Mesendoderm (in vitro differentiated cells): Measurements from ENCODE around the gene NELFA.

Experiments used
- DNase-seq: peaks from one replicate; pipeline ENCODE4 v3.0.0; 2013
- H2AK5ac ChIP-seq: 2 replicates; pipeline ENCODE4 v1.6.1; 2013; ENCODE audit warnings: low read length, inconsistent platforms
- H2BK120ac ChIP-seq: 2 replicates; pipeline ENCODE4 v1.6.1; 2013; ENCODE audit warnings: low read depth, mild to moderate bottlenecking, low read length, moderate library complexity, mixed read lengths
- H2BK15ac ChIP-seq: replicated peaks from 2 replicates; pipeline ENCODE4 v1.6.1; 2013; ENCODE audit warnings: low read depth, mild to moderate bottlenecking, moderate library complexity
- H2BK5ac ChIP-seq: 2 replicates; pipeline ENCODE4 v1.6.1; 2013; ENCODE audit warnings: low read length, inconsistent platforms
- H3K18ac ChIP-seq: 2 replicates; pipeline ENCODE4 v1.6.1; 2013; ENCODE audit warnings: mild to moderate bottlenecking, low read length, mixed read lengths
- H3K23ac ChIP-seq: one replicate; pipeline ENCODE4 v1.6.1; 2013; ENCODE audit warnings: low read length
- H3K27ac ChIP-seq: 2 replicates; pipeline ENCODE4 v1.5.1; 2013; ENCODE audit warnings: low read depth, mild to moderate bottlenecking, inconsistent platforms, low read length, moderate library complexity
- H3K27me3 ChIP-seq: 2 replicates; pipeline ENCODE4 v1.6.1; 2013; ENCODE audit warnings: low read length, control low read depth, mild to moderate bottlenecking, inconsistent platforms; ENCODE audit not compliant: insufficient read depth, poor library complexity
- H3K36me3 ChIP-seq: 2 replicates; pipeline ENCODE4 v1.6.1; 2013; ENCODE audit warnings: low read length, inconsistent platforms; ENCODE audit not compliant: control insufficient read depth, insufficient read depth
- H3K4ac ChIP-seq: one replicate; pipeline ENCODE4 v1.6.1; 2013; ENCODE audit warnings: low read depth, mild to moderate bottlenecking, low read length, moderate library complexity
- H3K4me1 ChIP-seq: 2 replicates; pipeline ENCODE4 v1.6.1; 2013; ENCODE audit warnings: low read depth, low read length, inconsistent platforms; ENCODE audit not compliant: control insufficient read depth
- H3K4me2 ChIP-seq: 2 replicates; pipeline ENCODE4 v1.6.1; 2013; ENCODE audit warnings: low read length
- H3K4me3 ChIP-seq: 2 replicates; pipeline ENCODE4 v1.5.1; 2013; ENCODE audit warnings: mild to moderate bottlenecking, low read length
- H3K56ac ChIP-seq: one replicate; pipeline ENCODE4 v1.6.1; 2013; ENCODE audit warnings: low read length
- H3K79me1 ChIP-seq: 2 replicates; pipeline ENCODE4 v1.6.1; 2013; ENCODE audit warnings: low read length, inconsistent platforms
- H3K79me2 ChIP-seq: 2 replicates; pipeline ENCODE4 v1.6.1; 2013; ENCODE audit warnings: mild to moderate bottlenecking, low read length; ENCODE audit not compliant: control insufficient read depth, insufficient read depth
- H3K9ac ChIP-seq: 2 replicates; pipeline ENCODE4 v1.6.1; 2013; ENCODE audit warnings: low read length, inconsistent platforms
- H4K5ac ChIP-seq: one replicate; pipeline ENCODE4 v1.6.1; 2013; ENCODE audit warnings: low read length
- H4K8ac ChIP-seq: one replicate; pipeline ENCODE4 v1.6.1; 2013; ENCODE audit warnings: low read depth, mild to moderate bottlenecking, control low read depth, low read length, moderate library complexity
- WGBS: extraction: QIAGEN DNeasy Blood & Tissue Kit; methylation state at CpG from one replicate; pipeline ENCODE4 v1.1.7; 2013; ENCODE audit warnings: low lambda C conversion rate, missing lambda C conversion rate; ENCODE audit not compliant: insufficient coverage; ENCODE audit errors: extremely low coverage; 5-methylcytosine and 5-hydroxymethylcytosine counted together

NELFA gene

GRCh38 chr4:1975880-1976279 lies 32.9 kb downstream of the NELFA start:
- no peaks in the 10 kb centered on the region for H3K79me2 ChIP-seq
- no peak overlapping the region for H3K18ac ChIP-seq
- no peak overlapping the region for H2BK5ac ChIP-seq
- no peak overlapping the region for H3K4me2 ChIP-seq
- H3K27me3 ChIP-seq = no peaks in the 10 kb centered on the region
- H3K4me3 ChIP-seq = no peak overlapping the region
- H4K8ac ChIP-seq = no peak overlapping the region
- no peak overlapping the region for H3K23ac ChIP-seq
- H3K9ac ChIP-seq = no peak overlapping the region
- H3K4me1 ChIP-seq = no peaks in the 10 kb centered on the region
- no peak overlapping the region for H2BK120ac ChIP-seq
- no peak overlapping the region for H3K27ac ChIP-seq
- H2AK5ac ChIP-seq = no peak overlapping the region
- no peak overlapping the region for H3K56ac ChIP-seq
- peaks cover 4% of the 10 kb centered on the region for H3K79me1 ChIP-seq
- no peak overlapping the region for H4K5ac ChIP-seq
- WGBS = no CpG with 5 or more reads among the region's 11 CpGs
- H3K36me3 ChIP-seq = peaks cover 15% of the 10 kb centered on the region
- H2BK15ac ChIP-seq = no peak overlapping the region
- no peak overlapping the region for H3K4ac ChIP-seq
- no peak for DNase-seq

- Histone ChIP-seq H4K5ac (no peak overlapping the region), H4K8ac (no peak overlapping the region), H3K79me1 (peaks cover 4% of the 10 kb centered on the region), H3K36me3 (peaks cover 15% of the 10 kb centered on the region), H3K56ac (no peak overlapping the region), H3K4ac (no peak overlapping the region), H3K18ac (no peak overlapping the region), H3K27me3 (no peaks in the 10 kb centered on the region), H2BK5ac (no peak overlapping the region), H2AK5ac (no peak overlapping the region), H3K4me2 (no peak overlapping the region), H3K79me2 (no peaks in the 10 kb centered on the region), H2BK120ac (no peak overlapping the region), H3K27ac (no peak overlapping the region), H3K4me3 (no peak overlapping the region), H3K23ac (no peak overlapping the region), H3K4me1 (no peaks in the 10 kb centered on the region), H2BK15ac (no peak overlapping the region), H3K9ac (no peak overlapping the region)
- DNase-seq = no peak
- WGBS = no CpG with 5 or more reads among the region's 14 CpGs
These were observed 33.4 kb downstream of the NELFA start for GRCh38 chr4:1975391-1975801.

- no peak overlapping the region for H2BK15ac ChIP-seq
- H3K9ac ChIP-seq = no peak overlapping the region
- no peak overlapping the region for H3K4me3 ChIP-seq
- no peak overlapping the region for H2BK120ac ChIP-seq
- peaks cover 4% of the 10 kb centered on the region for H3K79me1 ChIP-seq
- no peaks in the 10 kb centered on the region for H3K4me1 ChIP-seq
- H3K27ac ChIP-seq = no peak overlapping the region
- no peak overlapping the region for H3K23ac ChIP-seq
- no CpG with 5 or more reads among the region's 8 CpGs for WGBS
- no peak for DNase-seq
- peaks cover 15% of the 10 kb centered on the region for H3K36me3 ChIP-seq
- H4K5ac ChIP-seq = no peak overlapping the region
- H3K27me3 ChIP-seq = no peaks in the 10 kb centered on the region
- H2AK5ac ChIP-seq = no peak overlapping the region
- H2BK5ac ChIP-seq = no peak overlapping the region
- no peak overlapping the region for H3K18ac ChIP-seq
- no peak overlapping the region for H3K56ac ChIP-seq
- H4K8ac ChIP-seq = no peak overlapping the region
- no peaks in the 10 kb centered on the region for H3K79me2 ChIP-seq
- no peak overlapping the region for H3K4ac ChIP-seq
- H3K4me2 ChIP-seq = no peak overlapping the region
These were observed 33.9 kb downstream of the NELFA start for GRCh38 chr4:1974840-1975239.

GRCh38 chr4:1973661-1974060 lies 35.1 kb downstream of the NELFA start:
- Histone ChIP-seq H3K27me3 (no peaks in the 10 kb centered on the region), H4K5ac (no peak overlapping the region), H2BK120ac (no peak overlapping the region), H2AK5ac (no peak overlapping the region), H3K23ac (no peak overlapping the region), H3K79me1 (peaks cover 4% of the 10 kb centered on the region), H4K8ac (no peak overlapping the region), H3K18ac (no peak overlapping the region), H3K56ac (no peak overlapping the region), H3K79me2 (no peaks in the 10 kb centered on the region), H3K4me2 (no peak overlapping the region), H3K36me3 (peaks cover 15% of the 10 kb centered on the region), H3K4me3 (no peak overlapping the region), H3K27ac (no peak overlapping the region), H3K9ac (no peak overlapping the region), H2BK15ac (no peak overlapping the region), H2BK5ac (no peak overlapping the region), H3K4me1 (no peaks in the 10 kb centered on the region), H3K4ac (no peak overlapping the region)
- DNase-seq = no peak
- WGBS = no CpG with 5 or more reads among the region's 18 CpGs

GRCh38 chr4:1973218-1973617 lies 35.6 kb downstream of the NELFA start:
- no peak overlapping the region for H3K4me2 ChIP-seq
- H4K5ac ChIP-seq = no peak overlapping the region
- H3K18ac ChIP-seq = no peak overlapping the region
- no peak overlapping the region for H3K56ac ChIP-seq
- no CpG with 5 or more reads among the region's 12 CpGs for WGBS
- peak overlapping the region; percentile 41 for H3K27ac ChIP-seq
- no peaks in the 10 kb centered on the region for H3K27me3 ChIP-seq
- no peak overlapping the region for H3K9ac ChIP-seq
- H3K23ac ChIP-seq = no peak overlapping the region
- no peak overlapping the region for H2BK5ac ChIP-seq
- no peak overlapping the region for H2BK120ac ChIP-seq
- H2BK15ac ChIP-seq = no peak overlapping the region
- no peak for DNase-seq
- H4K8ac ChIP-seq = no peak overlapping the region
- no peak overlapping the region for H3K4ac ChIP-seq
- no peaks in the 10 kb centered on the region for H3K4me1 ChIP-seq
- H3K4me3 ChIP-seq = no peak overlapping the region
- H3K79me2 ChIP-seq = no peaks in the 10 kb centered on the region
- no peak overlapping the region for H2AK5ac ChIP-seq
- H3K79me1 ChIP-seq = peaks cover 4% of the 10 kb centered on the region
- H3K36me3 ChIP-seq = peaks cover 14% of the 10 kb centered on the region

GRCh38 chr4:1972414-1972813 lies 36.4 kb downstream of the NELFA start:
- H3K4me2 ChIP-seq = no peak overlapping the region
- no peaks in the 10 kb centered on the region for H3K27me3 ChIP-seq
- WGBS = no CpG with 5 or more reads among the region's 10 CpGs
- no peaks in the 10 kb centered on the region for H3K79me2 ChIP-seq
- peaks cover 4% of the 10 kb centered on the region for H3K79me1 ChIP-seq
- H4K5ac ChIP-seq = no peak overlapping the region
- DNase-seq = no peak
- no peak overlapping the region for H3K9ac ChIP-seq
- H3K18ac ChIP-seq = no peak overlapping the region
- no peak overlapping the region for H3K56ac ChIP-seq
- no peak overlapping the region for H3K27ac ChIP-seq
- H3K4ac ChIP-seq = no peak overlapping the region
- H3K4me3 ChIP-seq = no peak overlapping the region
- H3K36me3 ChIP-seq = peaks cover 13% of the 10 kb centered on the region
- H4K8ac ChIP-seq = no peak overlapping the region
- H2BK15ac ChIP-seq = no peak overlapping the region
- H2AK5ac ChIP-seq = no peak overlapping the region
- no peaks in the 10 kb centered on the region for H3K4me1 ChIP-seq
- no peak overlapping the region for H2BK120ac ChIP-seq
- no peak overlapping the region for H2BK5ac ChIP-seq
- H3K23ac ChIP-seq = no peak overlapping the region
